HepG2 (cell line): ENCODE measurements around the gene NDUFS7. TPM values are rescaled to one million over a fixed set of nuclear protein-coding genes. Genes with fewer than 3 reads are reported as not detected.

Source experiments
- ATAC-seq: fragments of 200-7000 bp; cut with Tn5 transposase; 3 replicates; pipeline ENCODE4 v1.9.1; 2020; ENCODE audit warnings: mild to moderate bottlenecking, moderate library complexity
- Bru-seq: library from RNA; stranded (reverse); fragments of 400-500 nt; gene quantifications from one replicate; lab custom pipeline; 2021; lab: Mats Ljungman, UMichigan
- BruChase-seq, 2 experiments: library from RNA; stranded (reverse); fragments of 400-500 nt; gene quantifications; one replicate each; lab custom pipeline; 2021; lab: Mats Ljungman, UMichigan
- BruUV-seq: library from RNA; stranded (reverse); fragments of 400-500 nt; replicated peaks from 2 replicates; lab custom pipeline; 2021; lab: Mats Ljungman, UMichigan
- CTCF ChIA-PET: fragments of 300-600 bp; formaldehyde crosslinking; extraction: SDS; loops from one replicate; lab custom pipeline; 2021; ENCODE audit warnings: low total read pairs, inconsistent platforms, low intra/inter-chr PET ratio; lab: Yijun Ruan, JAX
- POLR2A ChIA-PET: fragments of 350-600 bp; sonication (Branson Sonifier 250); formaldehyde crosslinking; loops from one replicate; lab custom pipeline; 2020; ENCODE audit warnings: antibody characterized with exemption, inconsistent platforms; lab: Yijun Ruan, JAX
- DNase-seq: peaks from one replicate; pipeline ENCODE4 v3.0.0-alpha.2; 2015; ENCODE audit warnings: low spot score
- FAIRE-seq: peaks from 3 replicates; lab custom pipeline; 2011; peaks lifted over from hg19 to GRCh38; lab: Jason Lieb, UNC
- H2AFZ ChIP-seq: one replicate; pipeline ENCODE4 v1.6.1; 2011; ENCODE audit warnings: low read length, inconsistent platforms
- H3K27ac ChIP-seq: fragments of 300-600 bp; 3 replicates; pipeline ENCODE4 v1.8.0; 2011; ENCODE audit warnings: mixed run types, mild to moderate bottlenecking, mixed read lengths, low read length, inconsistent platforms; ENCODE audit not compliant: insufficient read depth; ENCODE audit errors: extremely low read length
- H3K27me3 ChIP-seq, 2 experiments: fragments of 200-600 bp in 1 of 2; 2 replicates in 1 of 2; 3 replicates in 1 of 2; pipeline versions ENCODE4 v1.6.0 to v1.8.0; 2011; ENCODE audit warnings: low read length in 2 of 2, mild to moderate bottlenecking in 2 of 2, moderate library complexity in 2 of 2, inconsistent platforms in 1 of 2; ENCODE audit not compliant: insufficient read depth in 2 of 2, control insufficient read depth in 1 of 2
- H3K36me3 ChIP-seq, 2 experiments: fragments of 200-600 bp in 1 of 2; replicated peaks in 1 of 2; 2 replicates in 1 of 2; 3 replicates in 1 of 2; pipeline versions ENCODE4 v1.5.1 to v1.8.0; 2011; ENCODE audit warnings: low read length in 2 of 2, inconsistent platforms in 1 of 2; ENCODE audit not compliant: insufficient read depth in 2 of 2, control insufficient read depth in 1 of 2
- H3K4me1 ChIP-seq: 2 replicates; pipeline ENCODE4 v1.5.1; 2012; ENCODE audit warnings: low read length, inconsistent platforms; ENCODE audit not compliant: insufficient read depth
- H3K4me2 ChIP-seq: 2 replicates; pipeline ENCODE4 v1.6.0; 2011; ENCODE audit warnings: low read depth, low read length, inconsistent platforms
- H3K4me3 ChIP-seq, 3 experiments: fragments of 200-600 bp in 1 of 3; sonication (generic), shearing (Covaris generic) in 1 of 3; replicated peaks in 1 of 3; 2 replicates each; pipeline ENCODE4 v1.5.1; 2011 to 2016; ENCODE audit warnings: low read length in 3 of 3, inconsistent platforms in 2 of 3, low read depth in 2 of 3, mild to moderate bottlenecking in 2 of 3, control low read depth in 1 of 3, mixed read lengths in 1 of 3; ENCODE audit not compliant: insufficient read depth in 1 of 3
- H3K79me2 ChIP-seq: one replicate; pipeline ENCODE4 v1.6.1; 2011; ENCODE audit warnings: low read length, inconsistent platforms; ENCODE audit not compliant: insufficient read depth
- H3K9ac ChIP-seq: 2 replicates; pipeline ENCODE4 v1.6.0; 2011; ENCODE audit warnings: mild to moderate bottlenecking, low read depth, low read length, inconsistent platforms; ENCODE audit not compliant: insufficient read depth
- H3K9me3 ChIP-seq: 2 replicates; pipeline ENCODE4 v1.5.1; 2012; ENCODE audit warnings: mild to moderate bottlenecking, low read length
- H4K20me1 ChIP-seq: 2 replicates; pipeline ENCODE4 v1.6.0; 2011; ENCODE audit warnings: inconsistent platforms, mild to moderate bottlenecking, low read length, moderate library complexity; ENCODE audit not compliant: insufficient read depth
- HMG20A ChIP-seq: IDR thresholded peaks from 2 replicates; pipeline ENCODE4 v1.6.1; 2016; ENCODE audit warnings: borderline replicate concordance
- KDM1A ChIP-seq: IDR thresholded peaks from 2 replicates; pipeline ENCODE4 v1.6.1; 2016; ENCODE audit warnings: missing compliant biosample characterization
- KLF11 ChIP-seq: IDR thresholded peaks from 2 replicates; pipeline ENCODE4 v1.6.1; 2016; ENCODE audit warnings: missing compliant biosample characterization
- MTA1 ChIP-seq: sonication (generic); formaldehyde crosslinking; IDR thresholded peaks from 2 replicates; pipeline ENCODE4 v1.4.0; 2020; ENCODE audit warnings: missing genetic modification reagents, mild to moderate bottlenecking, borderline replicate concordance
- MZF1 ChIP-seq: sonication (generic); formaldehyde crosslinking; IDR thresholded peaks from 2 replicates; pipeline ENCODE4 v1.8.1; 2023; ENCODE audit warnings: mild to moderate bottlenecking, missing genetic modification reagents, borderline replicate concordance
- NBN ChIP-seq: fragments of 450-650 bp; conservative IDR thresholded peaks from 2 replicates; pipeline ENCODE4 v1.6.1; 2017
- PPARG ChIP-seq: conservative IDR thresholded peaks from 2 replicates; pipeline ENCODE4 v1.6.1; 2016; ENCODE audit warnings: missing biosample characterization, missing genetic modification reagents
- SAP130 ChIP-seq: IDR thresholded peaks from 2 replicates; pipeline ENCODE4 v1.6.1; 2016; ENCODE audit warnings: low read depth
- SP140L ChIP-seq: sonication (generic); formaldehyde crosslinking; IDR thresholded peaks from 2 replicates; pipeline ENCODE4 v1.4.0; 2020; ENCODE audit warnings: missing genetic modification reagents, borderline replicate concordance
- SP4 ChIP-seq: sonication (generic); formaldehyde crosslinking; IDR thresholded peaks from 2 replicates; pipeline ENCODE4 v1.8.1; 2023; ENCODE audit warnings: mild to moderate bottlenecking, missing genetic modification reagents
- ZNF34 ChIP-seq: sonication (generic); formaldehyde crosslinking; IDR thresholded peaks from 2 replicates; pipeline ENCODE4 v1.4.0; 2020; ENCODE audit warnings: mild to moderate bottlenecking, missing genetic modification reagents, borderline replicate concordance
- ZNF720 ChIP-seq: sonication (generic); formaldehyde crosslinking; IDR thresholded peaks from 2 replicates; pipeline ENCODE4 v1.4.0; 2020; ENCODE audit warnings: missing genetic modification reagents
- ZNF788 ChIP-seq: sonication (generic); formaldehyde crosslinking; IDR thresholded peaks from 2 replicates; pipeline ENCODE4 v1.5.0; 2020; ENCODE audit warnings: mild to moderate bottlenecking, missing genetic modification reagents, borderline replicate concordance
- WGBS: methylation state at CpG from one replicate; pipeline ENCODE4 v1.1.6; 2017; ENCODE audit warnings: low lambda C conversion rate; 5-methylcytosine and 5-hydroxymethylcytosine counted together
- in situ Hi-C: cut with HindIII; loops from 2 replicates; pipeline ENCODE4 v1.10.0; 2017; ENCODE audit warnings: low pct_unique_long_range_greater_than_20kb; ENCODE audit not compliant: extremely low pct_ligation_motif_present
- intact Hi-C: fragments of 100-400 bp; cut with micrococcal nuclease; formaldehyde crosslinking; loops from one replicate; pipeline ENCODE4 v1.10.0; 2022; ENCODE audit not compliant: unreplicated experiment
- long read RNA-seq, 2 experiments: library from RNA in 1 of 2; library from polyadenylated mRNA in 1 of 2; stranded (forward) in 1 of 2; unstranded in 1 of 2; transcript quantifications; one replicate each; pipeline ENCODE4 v2.0.0, GENCODE V29; 2019 to 2022
- polyA minus RNA-seq, 3 experiments: library from RNA; depleted of rRNA, polyadenylated mRNA; stranded (reverse); fragments of >200 nt; gene quantifications; 2 replicates each; pipeline ENCODE4 v1.2.3, GENCODE V29; 2011; ENCODE audit warnings: low replicate concordance in 1 of 3
- polyA plus RNA-seq, 8 experiments: library from polyadenylated mRNA; depleted of rRNA in 3 of 8; stranded (reverse) in 7 of 8; unstranded in 1 of 8; fragments of >200 nt; fragmentation: Illumina TruSeq in 4 of 8; extraction: Trizol in 4 of 8; gene quantifications; 2 replicates each; pipeline versions ENCODE4 v1.2.1 to v1.2.3, GENCODE V29; 2011 to 2016; ENCODE audit warnings: low read depth in 4 of 8, missing spikeins in 1 of 8, mixed read lengths in 1 of 8; ENCODE audit not compliant: insufficient read depth in 1 of 8
- total RNA-seq, 5 experiments: library from RNA; depleted of rRNA; stranded (reverse); fragments of >200 nt; fragmentation: Illumina TruSeq; extraction: Trizol; gene quantifications; 2 replicates each; pipeline ENCODE4 v1.2.3, GENCODE V29; 2016; ENCODE audit warnings: low read depth in 1 of 5
- TF ChIP-seq, protein P1 (sequence below): sonication (generic); formaldehyde crosslinking; IDR thresholded peaks from 2 replicates; pipeline ENCODE4 v1.9.0; 2021; ENCODE audit warnings: missing genetic modification reagents, mild to moderate bottlenecking, borderline replicate concordance
- TF ChIP-seq, protein P2 (sequence below): sonication (generic); formaldehyde crosslinking; IDR thresholded peaks from 2 replicates; pipeline ENCODE4 v1.5.0; 2020; ENCODE audit warnings: missing genetic modification reagents, mild to moderate bottlenecking, borderline replicate concordance

The NDUFS7 gene
- total RNA-seq (2016; rRNA removed; fragmentation: Illumina TruSeq; extraction: Trizol) (41.9 and 66.9 TPM in 2 replicates), polyA plus RNA-seq (2011; rRNA removed) (34.3 and 39.2 TPM in 2 replicates), polyA minus RNA-seq (2011; rRNA and poly(A)+ RNA removed; ENCODE audit: low replicate concordance) (40.5 and 74.3 TPM in 2 replicates), Bru-seq, nascent RNA (percentile 49 among the genes with signal in this experiment), BruChase-seq, experiment 1, labeled RNA remaining after a 6-hour chase (percentile 70 among the genes with signal in this experiment), BruChase-seq, experiment 2, labeled RNA remaining after a 2-hour chase (percentile 63 among the genes with signal in this experiment)
- total RNA-seq (2016; cell fraction: cytosol; rRNA removed; fragmentation: Illumina TruSeq; extraction: Trizol; ENCODE audit: low read depth), result 18.8 and 21.5 TPM in 2 replicates
- total RNA-seq (2016; cell fraction: insoluble cytoplasmic fraction; rRNA removed; fragmentation: Illumina TruSeq; extraction: Trizol), result 44.6 and 65.2 TPM in 2 replicates
- total RNA-seq (2016; cell fraction: membrane; rRNA removed; fragmentation: Illumina TruSeq; extraction: Trizol), result 20.5 and 26.2 TPM in 2 replicates
- total RNA-seq (2016; cell fraction: nucleus; rRNA removed; fragmentation: Illumina TruSeq; extraction: Trizol), result 38.7 and 47.0 TPM in 2 replicates
- polyA plus RNA-seq (2011; cell fraction: cytosol; rRNA removed), result 40.7 and 105 TPM in 2 replicates
- 81.3 and 103 TPM in 2 replicates for polyA plus RNA-seq (2011; cell fraction: nucleus; rRNA removed)
- polyA plus RNA-seq (2012), result 23.8 and 33.4 TPM in 2 replicates
- polyA plus RNA-seq (2016; cell fraction: cytosol; fragmentation: Illumina TruSeq; extraction: Trizol; ENCODE audit: low read depth), result 23.8 and 28.5 TPM in 2 replicates
- polyA plus RNA-seq (2016; cell fraction: insoluble cytoplasmic fraction; fragmentation: Illumina TruSeq; extraction: Trizol; ENCODE audit: low read depth), result 44.9 and 52.6 TPM in 2 replicates
- 17.9 and 21.2 TPM in 2 replicates for polyA plus RNA-seq (2016; cell fraction: membrane; fragmentation: Illumina TruSeq; extraction: Trizol; ENCODE audit: low read depth)
- 72.2 and 84.5 TPM in 2 replicates for polyA plus RNA-seq (2016; cell fraction: nucleus; fragmentation: Illumina TruSeq; extraction: Trizol; ENCODE audit: insufficient read depth, low read depth)
- 34.4 and 46.1 TPM in 2 replicates for polyA minus RNA-seq (2011; cell fraction: cytosol; rRNA and poly(A)+ RNA removed)
- polyA minus RNA-seq (2011; cell fraction: nucleus; rRNA and poly(A)+ RNA removed), result 8.9 and 9.0 TPM in 2 replicates
- long read RNA-seq, experiment 1, transcript NDUFS7-201 (8 exons, 1,039 nt), result major isoform, 90 of 113 reads
- long read RNA-seq, experiment 1, transcript NDUFS7-210 (8 exons, 1,743 nt), result minor isoform, 5 of 113 reads
- long read RNA-seq, experiment 1, partial matches to known transcripts, result 11 of 113 reads
- long read RNA-seq, experiment 1, other reads (novel, unspliced or antisense), result 4 of 113 reads
- long read RNA-seq, experiment 2, transcript NDUFS7-201 (8 exons, 1,039 nt), result major isoform, 72 of 123 reads
- long read RNA-seq, experiment 2, transcript NDUFS7-217 (1 exons, 3,743 nt), result minor isoform, 9 of 123 reads
- long read RNA-seq, experiment 2, partial matches to known transcripts, result 24 of 123 reads
- long read RNA-seq, experiment 2, other reads (novel, unspliced or antisense), result 17 of 123 reads

DNA sequence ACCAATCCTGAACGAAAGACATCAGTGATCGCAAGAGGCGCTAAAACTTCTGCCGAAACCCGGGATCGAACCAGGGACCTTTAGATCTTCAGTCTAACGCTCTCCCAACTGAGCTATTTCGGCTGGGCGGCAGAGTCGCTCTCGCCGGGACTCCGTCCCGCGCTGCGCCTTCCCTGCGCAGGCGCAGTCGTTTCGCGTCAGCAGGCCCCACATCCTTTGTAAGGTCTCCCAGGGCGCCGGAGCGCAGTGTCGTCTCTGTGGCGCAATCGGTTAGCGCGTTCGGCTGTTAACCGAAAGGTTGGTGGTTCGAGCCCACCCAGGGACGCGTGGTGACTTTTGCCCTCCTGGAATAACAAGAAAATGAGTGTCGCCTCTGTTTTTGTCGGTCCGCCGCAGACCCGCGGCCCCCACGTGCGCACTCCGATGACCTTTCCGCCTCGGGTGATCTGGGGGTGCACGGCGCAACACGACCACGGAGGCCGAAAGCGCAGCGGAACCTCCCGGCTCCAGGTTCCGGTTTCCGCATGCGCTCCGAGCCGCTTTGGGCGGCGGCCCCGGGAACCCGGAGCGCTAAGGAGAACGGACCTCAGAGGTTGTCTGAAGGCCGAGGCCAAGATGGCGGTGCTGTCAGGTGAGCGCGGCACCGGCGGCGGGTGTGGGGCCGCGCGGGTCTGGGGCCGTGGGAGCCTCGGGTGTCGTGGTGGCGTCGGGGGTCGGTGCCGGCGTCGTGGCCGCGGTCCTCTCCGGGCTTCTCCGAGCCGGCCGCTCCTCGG lies at the start of gene NDUFS7:
NDUFS7 (plus strand) TSS at position 596 of the 773 bp plus-strand sequence; CDS start at position 616, 20 bp downstream.
- DNase-seq (peak; percentile 76), FAIRE-seq (peak; percentile 91), ATAC-seq (peak; percentile 69)
- H3K36me3 ChIP-seq, result peaks cover 1 to 4% of the 10 kb centered on the region in 2 experiments; a peak in 3 of 5 replicates
- H2AFZ ChIP-seq, result no peak within 1 kb of the TSS
- ChIA-PET CTCF (no interaction called here), POLR2A (interaction anchor here (1.0 to 3.4 kb wide), 7 partner anchors 9 to 139 kb away, joined by 3 to 24 read pairs (median 7); partner anchors contain the start of gene CIRBP)
- peak within 1 kb of the TSS; percentile 86 for H3K9ac ChIP-seq
- peak within 1 kb of the TSS; percentile 73 for H3K27ac ChIP-seq
- in situ Hi-C loops, result no loop called here
- H3K4me3 ChIP-seq, result peak within 1 kb of the TSS; percentile 73 to 95 (median 94)
- peak within 1 kb of the TSS; percentile 80 for H3K4me2 ChIP-seq
- peaks cover 13% of the 10 kb centered on the region for H3K79me2 ChIP-seq
- no peaks in the 10 kb centered on the region for H3K9me3 ChIP-seq
- no peaks in the 10 kb centered on the region for H4K20me1 ChIP-seq
- 0% methylated on average over 1 of the region's 90 CpGs for WGBS
- H3K4me1 ChIP-seq, result peaks cover 37% of the 10 kb centered on the region
- no TSS peak for BruUV-seq
- H3K27me3 ChIP-seq, result no peaks in the 10 kb centered on the region; a peak in 1 of 5 replicates
- intact Hi-C loops, result no loop called here
- TF ChIP-seq KDM1A (no peak; the same call in 1 of the 2 replicates), KLF11 (CRISPR knock-in tag) (0 out of 2 replicates have a peak, but pooled peaks have one; percentile 74), NBN (no peak), PPARG (CRISPR knock-in tag) (peak; percentile 70), MTA1 (CRISPR knock-in tag) (peak; percentile 98), HMG20A (CRISPR knock-in tag) (peak; percentile 13; the same call in 1 of the 2 replicates), ZNF788 (peak; percentile 98), SP4 (CRISPR knock-in tag) (peak; percentile 89), MZF1 (CRISPR knock-in tag) (peak; percentile 86; the same call in 1 of the 2 replicates), SAP130 (CRISPR knock-in tag) (peak; percentile 93), SP140L (no peak), ZNF34 (CRISPR knock-in tag) (peak; percentile 98), ZNF720 (CRISPR knock-in tag) (peak; percentile 58; the same call in 1 of the 2 replicates)
- TF ChIP-seq, protein P1, sequence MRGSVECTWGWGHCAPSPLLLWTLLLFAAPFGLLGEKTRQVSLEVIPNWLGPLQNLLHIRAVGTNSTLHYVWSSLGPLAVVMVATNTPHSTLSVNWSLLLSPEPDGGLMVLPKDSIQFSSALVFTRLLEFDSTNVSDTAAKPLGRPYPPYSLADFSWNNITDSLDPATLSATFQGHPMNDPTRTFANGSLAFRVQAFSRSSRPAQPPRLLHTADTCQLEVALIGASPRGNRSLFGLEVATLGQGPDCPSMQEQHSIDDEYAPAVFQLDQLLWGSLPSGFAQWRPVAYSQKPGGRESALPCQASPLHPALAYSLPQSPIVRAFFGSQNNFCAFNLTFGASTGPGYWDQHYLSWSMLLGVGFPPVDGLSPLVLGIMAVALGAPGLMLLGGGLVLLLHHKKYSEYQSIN (CRISPR knock-in tag), result peak; percentile 92; the same call in 1 of the 2 replicates
- TF ChIP-seq, protein P2, sequence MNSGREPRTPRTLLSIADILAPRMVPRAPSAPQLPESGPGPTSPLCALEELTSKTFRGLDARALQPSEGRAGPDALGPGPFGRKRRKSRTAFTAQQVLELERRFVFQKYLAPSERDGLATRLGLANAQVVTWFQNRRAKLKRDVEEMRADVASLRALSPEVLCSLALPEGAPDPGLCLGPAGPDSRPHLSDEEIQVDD, result peak; percentile 76; the same call in 1 of the 2 replicates
